ENCODE results near the gene TMEM125.

Gene TMEM125

DNA sequence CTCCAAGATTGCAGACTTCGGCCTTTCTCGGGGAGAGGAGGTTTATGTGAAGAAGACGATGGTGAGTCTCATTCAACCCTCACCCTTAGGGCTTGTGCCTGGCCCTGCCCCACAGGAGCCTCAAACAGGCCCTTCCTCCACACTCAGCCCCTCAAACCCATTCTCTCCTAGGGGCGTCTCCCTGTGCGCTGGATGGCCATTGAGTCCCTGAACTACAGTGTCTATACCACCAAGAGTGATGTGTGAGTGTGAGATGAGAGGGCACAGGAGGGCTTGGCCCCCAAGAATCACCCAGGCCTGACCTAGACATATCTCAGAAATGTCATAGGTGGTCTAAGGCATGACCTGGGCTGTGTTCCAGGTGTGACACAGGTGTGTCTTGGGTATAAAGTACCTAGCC lies 49.5 kb downstream of the TMEM125 start:
- in situ Hi-C loops (cut with MboI; ENCODE audit: low pct_unique_long_range_greater_than_20kb, low sequenced_read_pairs, unreplicated experiment) = no loop called here
- DNase-seq (ENCODE audit: low spot score) = no peak
- no peak for TF ChIP-seq CTCF (IDR thresholded peaks at IDR 0.05; ENCODE audit: extremely low read depth, insufficient read depth, missing control alignments)

DNA sequence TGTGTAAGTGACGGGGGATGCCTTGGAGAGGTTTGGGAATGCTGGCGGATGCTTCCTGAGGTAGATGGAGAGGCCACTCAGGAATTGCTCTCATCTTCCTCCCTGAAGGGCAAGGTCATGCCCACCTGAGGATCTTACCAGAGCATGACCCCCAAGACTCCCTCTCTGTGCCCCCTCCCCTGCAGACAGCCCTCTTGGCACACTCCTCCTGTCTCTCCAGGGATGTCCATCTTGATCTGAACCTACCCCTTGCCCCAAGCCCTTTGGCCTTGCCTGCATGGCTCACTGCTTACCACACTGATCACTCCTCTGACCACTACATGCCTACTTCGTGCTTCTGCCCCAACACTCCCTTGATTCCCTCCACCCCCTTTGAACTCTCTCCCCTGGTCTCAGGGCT lies 50.0 kb downstream of the TMEM125 start:
- no peak for TF ChIP-seq CTCF (IDR thresholded peaks at IDR 0.05; ENCODE audit: extremely low read depth, insufficient read depth, missing control alignments)
- DNase-seq (ENCODE audit: low spot score) = no peak
- in situ Hi-C loops (cut with MboI; ENCODE audit: low pct_unique_long_range_greater_than_20kb, low sequenced_read_pairs, unreplicated experiment) = no loop called here

DNA sequence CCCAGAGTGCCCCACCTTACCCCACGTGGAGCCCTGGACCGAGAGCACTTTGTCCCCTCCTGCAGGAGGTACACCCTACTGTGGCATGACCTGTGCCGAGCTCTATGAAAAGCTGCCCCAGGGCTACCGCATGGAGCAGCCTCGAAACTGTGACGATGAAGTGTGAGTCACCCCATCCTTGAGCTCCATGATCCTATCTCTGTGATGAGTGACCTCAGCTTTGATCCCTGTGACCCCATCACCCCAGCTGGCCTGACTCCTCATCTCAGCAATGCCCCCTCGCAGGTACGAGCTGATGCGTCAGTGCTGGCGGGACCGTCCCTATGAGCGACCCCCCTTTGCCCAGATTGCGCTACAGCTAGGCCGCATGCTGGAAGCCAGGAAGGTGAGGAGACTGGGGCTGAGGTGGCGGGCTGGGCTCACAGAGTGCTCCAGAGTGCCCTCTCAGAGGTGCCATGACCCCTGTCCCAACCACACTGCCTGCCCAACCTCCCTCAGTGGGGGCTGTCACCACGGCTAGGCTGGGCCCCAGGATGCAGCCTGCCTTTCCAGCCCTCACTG lies 51.6 kb downstream of the TMEM125 start:
- in situ Hi-C loops (cut with MboI; ENCODE audit: low pct_unique_long_range_greater_than_20kb, low sequenced_read_pairs, unreplicated experiment) = no loop called here
- no peak for TF ChIP-seq CTCF (IDR thresholded peaks at IDR 0.05; ENCODE audit: extremely low read depth, insufficient read depth, missing control alignments)
- no peak for DNase-seq (ENCODE audit: low spot score)

- no peak for TF ChIP-seq CTCF (IDR thresholded peaks at IDR 0.05; ENCODE audit: extremely low read depth, insufficient read depth, missing control alignments)
- in situ Hi-C loops (cut with MboI; ENCODE audit: low pct_unique_long_range_greater_than_20kb, low sequenced_read_pairs, unreplicated experiment) = no loop called here
- no peak for DNase-seq (ENCODE audit: low spot score)
Measured at GRCh38 chr1:43322506-43322905, 52.7 kb downstream of the TMEM125 start.
